Caco-2 (cell line): ENCODE measurements around the gene CFAP206. TPM values are rescaled to one million over a fixed set of nuclear protein-coding genes. Genes with fewer than 3 reads are reported as not detected.

Experiments used
- BruUV-seq: library from RNA; stranded (reverse); fragments of 400-500 nt; replicated peaks from 2 replicates; lab custom pipeline; 2021; lab: Mats Ljungman, UMichigan
- CTCF ChIA-PET: fragments of 300-600 bp; sonication (Branson Sonifier 250); formaldehyde crosslinking; loops from one replicate; lab custom pipeline; 2022; ENCODE audit warnings: antibody characterized with exemption; lab: Charles Lee
- POLR2A ChIA-PET: fragments of 300-600 bp; sonication (Branson Sonifier 250); formaldehyde crosslinking; loops from one replicate; lab custom pipeline; 2022; ENCODE audit warnings: antibody characterized with exemption; lab: Charles Lee
- DNase-seq, 2 experiments: peaks; one replicate each; pipeline versions ENCODE4 v3.0.0 to v3.0.0-alpha.2; 2020 to 2022
- H3K27me3 ChIP-seq: replicated peaks from 2 replicates; pipeline ENCODE4 v1.6.0; 2011; ENCODE audit warnings: low read length; ENCODE audit not compliant: control insufficient read depth, insufficient read depth
- H3K36me3 ChIP-seq: 2 replicates; pipeline ENCODE4 v1.5.1; 2011; ENCODE audit warnings: low read length; ENCODE audit not compliant: control insufficient read depth, insufficient read depth
- H3K4me1 ChIP-seq: fragments of 250-450 bp; sonication (Bioruptor Pico); 2 replicates; pipeline ENCODE4 v1.5.1; 2020; ENCODE audit warnings: mild to moderate bottlenecking
- H3K4me3 ChIP-seq: 2 replicates; pipeline ENCODE4 v1.5.1; 2011; ENCODE audit warnings: low read depth, mild to moderate bottlenecking, control low read depth, low read length
- H3K9me3 ChIP-seq: fragments of 250-450 bp; sonication (Bioruptor Pico); 2 replicates; pipeline ENCODE4 v1.5.1; 2020; ENCODE audit warnings: mild to moderate bottlenecking, moderate library complexity
- H3K27ac Mint-ChIP-seq: one replicate; pipeline ENCODE4 v1.8.0; 2022; ENCODE audit warnings: mixed read lengths; ENCODE audit not compliant: unreplicated experiment
- H3K27me3 Mint-ChIP-seq: one replicate; pipeline ENCODE4 v1.8.0; 2022; ENCODE audit warnings: mixed read lengths; ENCODE audit not compliant: insufficient read depth, unreplicated experiment
- H3K36me3 Mint-ChIP-seq: one replicate; pipeline ENCODE4 v1.8.0; 2022; ENCODE audit warnings: mild to moderate bottlenecking, mixed read lengths; ENCODE audit not compliant: insufficient read depth, unreplicated experiment
- H3K4me1 Mint-ChIP-seq: one replicate; pipeline ENCODE4 v1.8.0; 2022; ENCODE audit warnings: low read depth, mixed read lengths; ENCODE audit not compliant: unreplicated experiment
- H3K4me3 Mint-ChIP-seq: one replicate; pipeline ENCODE4 v1.8.0; 2022; ENCODE audit warnings: mild to moderate bottlenecking, moderate library complexity, mixed read lengths; ENCODE audit not compliant: unreplicated experiment
- H3K9me3 Mint-ChIP-seq: one replicate; pipeline ENCODE4 v1.8.0; 2022; ENCODE audit warnings: mixed read lengths; ENCODE audit not compliant: unreplicated experiment
- CTCF ChIP-seq, 2 experiments: fragments of 200-600 bp in 1 of 2; IDR thresholded peaks; 1 replicate in 1 of 2; 2 replicates in 1 of 2; pipeline versions ENCODE4 v1.5.1 to v1.8.0; 2011 to 2022; ENCODE audit warnings: antibody characterized with exemption in 1 of 2, control low read depth in 1 of 2, inconsistent platforms in 1 of 2, low read depth in 1 of 2, low read length in 1 of 2, mild to moderate bottlenecking in 1 of 2, moderate library complexity in 1 of 2; ENCODE audit not compliant: insufficient read depth in 1 of 2, severe bottlenecking in 1 of 2, unreplicated experiment in 1 of 2
- intact Hi-C: fragments of 100-400 bp; cut with micrococcal nuclease; formaldehyde crosslinking; loops from one replicate; pipeline ENCODE4 v1.10.0; 2022; ENCODE audit not compliant: unreplicated experiment
- total RNA-seq: library from RNA; stranded (reverse); gene quantifications from 2 replicates; pipeline ENCODE4 v1.2.3, GENCODE V29; 2022

Gene CFAP206
- total RNA-seq, 1 experiment from 2014 or later: not detected

- intact Hi-C loops: no loop called here
- TF ChIP-seq CTCF (IDR thresholded peaks at IDR 0.05; ENCODE audit: insufficient read depth in 1 of 2, low read depth in 1 of 2, low read length in 1 of 2, severe bottlenecking in 1 of 2, unreplicated experiment in 1 of 2): no peak
- no peak overlapping the region for H3K27ac Mint-ChIP-seq
- peaks cover 9% of the 10 kb centered on the region for H3K9me3 Mint-ChIP-seq
- no peak for DNase-seq
- BruUV-seq: no TSS peak
- H3K4me3 Mint-ChIP-seq: no peak overlapping the region
- Histone ChIP-seq H3K36me3 (no peaks in the 10 kb centered on the region), H3K9me3 (peaks cover 8% of the 10 kb centered on the region; the same call in 1 of the 2 replicates), H3K4me3 (no peak overlapping the region), H3K4me1 (no peaks in the 10 kb centered on the region), H3K27me3 (no peaks in the 10 kb centered on the region)
- ChIA-PET CTCF (no interaction called here), POLR2A (no interaction called here)
- no peaks in the 10 kb centered on the region for H3K4me1 Mint-ChIP-seq
- no peaks in the 10 kb centered on the region for H3K36me3 Mint-ChIP-seq
- no peaks in the 10 kb centered on the region for H3K27me3 Mint-ChIP-seq
Observed at GRCh38 chr6:87366072-87366827, 41.5 kb upstream of the CFAP206 start.

- intact Hi-C loops: no loop called here
- BruUV-seq: no TSS peak
- Histone ChIP-seq H3K9me3 (peaks cover 8% of the 10 kb centered on the region; the same call in 1 of the 2 replicates), H3K4me1 (no peaks in the 10 kb centered on the region), H3K36me3 (no peaks in the 10 kb centered on the region), H3K27me3 (no peaks in the 10 kb centered on the region), H3K4me3 (no peak overlapping the region)
- DNase-seq: no peak
- H3K27me3 Mint-ChIP-seq: no peaks in the 10 kb centered on the region
- H3K9me3 Mint-ChIP-seq: peaks cover 9% of the 10 kb centered on the region
- ChIA-PET CTCF (no interaction called here), POLR2A (no interaction called here)
- H3K4me1 Mint-ChIP-seq: no peaks in the 10 kb centered on the region
- H3K27ac Mint-ChIP-seq: no peak overlapping the region
- TF ChIP-seq CTCF (IDR thresholded peaks at IDR 0.05; ENCODE audit: insufficient read depth in 1 of 2, low read depth in 1 of 2, low read length in 1 of 2, severe bottlenecking in 1 of 2, unreplicated experiment in 1 of 2): no peak
- no peak overlapping the region for H3K4me3 Mint-ChIP-seq
- H3K36me3 Mint-ChIP-seq: no peaks in the 10 kb centered on the region
Observed at GRCh38 chr6:87366899-87367298, 40.9 kb upstream of the CFAP206 start.

DNA sequence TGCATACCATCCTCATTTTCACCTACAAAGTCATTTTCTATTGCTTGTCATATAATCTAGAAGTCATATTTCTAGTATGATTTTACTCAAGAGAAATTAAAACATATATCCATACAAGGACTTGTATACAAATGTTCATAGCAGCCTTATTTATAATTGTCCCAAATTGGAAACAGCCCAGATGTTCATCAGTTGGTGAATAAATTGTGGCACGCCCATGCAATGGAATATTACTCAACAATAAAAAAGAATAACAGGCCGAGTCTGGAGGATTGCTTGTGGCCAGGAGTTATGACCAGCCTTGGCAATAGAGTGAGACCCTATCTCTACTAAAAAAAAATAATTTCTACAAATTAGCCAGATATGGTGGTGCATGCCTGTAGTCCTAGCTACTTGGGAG lies 34.4 kb upstream of the CFAP206 start:
- CTCF ChIA-PET: no interaction called here
- Histone ChIP-seq H3K4me3 (no peak overlapping the region), H3K9me3 (peaks cover 8% of the 10 kb centered on the region; the same call in 1 of the 2 replicates), H3K4me1 (no peaks in the 10 kb centered on the region), H3K27me3 (no peaks in the 10 kb centered on the region), H3K36me3 (no peaks in the 10 kb centered on the region)
- H3K27me3 Mint-ChIP-seq: no peaks in the 10 kb centered on the region
- intact Hi-C loops: no loop called here
- DNase-seq: no peak
- peaks cover 9% of the 10 kb centered on the region for H3K9me3 Mint-ChIP-seq
- TF ChIP-seq CTCF (IDR thresholded peaks at IDR 0.05; ENCODE audit: insufficient read depth in 1 of 2, low read depth in 1 of 2, low read length in 1 of 2, severe bottlenecking in 1 of 2, unreplicated experiment in 1 of 2): no peak
- H3K36me3 Mint-ChIP-seq: no peaks in the 10 kb centered on the region
- BruUV-seq: no TSS peak
- no peak overlapping the region for H3K27ac Mint-ChIP-seq
- H3K4me3 Mint-ChIP-seq: no peak overlapping the region
- POLR2A ChIA-PET: no interaction called here
- H3K4me1 Mint-ChIP-seq: no peaks in the 10 kb centered on the region
